GM20431 (cell line): Measurements from ENCODE around the gene HTRA2.

Experiments
- in situ Hi-C: fragments of 300-500 bp; cut with MseI, MboI; formaldehyde crosslinking; loops from one replicate; pipeline ENCODE4 v1.15.0; 2020; ENCODE audit warnings: low sequenced_read_pairs; ENCODE audit not compliant: unreplicated experiment

The HTRA2 gene

DNA sequence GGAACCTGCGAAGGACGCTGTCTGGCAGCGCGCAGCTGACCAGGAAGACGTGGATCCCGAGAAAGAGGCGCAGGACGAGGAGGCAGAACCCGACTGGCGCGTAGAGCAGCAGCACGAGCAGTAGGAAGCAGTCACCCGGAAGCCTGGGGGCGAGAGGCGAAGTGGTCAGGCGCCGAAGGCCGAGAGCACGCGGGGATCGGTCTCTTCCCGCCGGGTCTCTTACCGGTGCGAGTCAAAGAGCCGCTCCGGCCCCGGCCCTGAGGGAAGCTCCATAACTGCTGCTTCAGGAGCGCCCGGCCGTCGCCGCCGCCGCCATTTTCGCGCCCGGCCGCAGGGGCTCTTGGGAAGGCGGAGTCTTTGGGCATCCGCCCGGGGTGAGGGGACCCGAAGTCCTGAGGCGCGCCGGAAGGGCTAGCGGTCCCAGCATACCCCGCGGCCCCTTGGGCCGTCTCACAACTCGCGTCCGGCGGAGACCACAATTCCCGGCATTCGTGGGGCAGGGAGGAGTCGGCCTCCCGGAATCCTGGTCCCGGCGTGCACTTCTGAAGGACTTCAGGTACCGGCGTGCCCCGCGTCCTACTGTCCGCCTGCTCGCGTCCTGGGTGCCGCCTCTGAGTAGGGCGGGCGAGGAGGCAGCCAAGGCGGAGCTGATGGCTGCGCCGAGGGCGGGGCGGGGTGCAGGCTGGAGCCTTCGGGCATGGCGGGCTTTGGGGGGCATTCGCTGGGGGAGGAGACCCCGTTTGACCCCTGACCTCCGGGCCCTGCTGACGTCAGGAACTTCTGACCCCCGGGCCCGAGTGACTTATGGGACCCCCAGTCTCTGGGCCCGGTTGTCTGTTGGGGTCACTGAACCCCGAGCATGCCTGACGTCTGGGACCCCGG is at the start of gene HTRA2, which contains the start of gene AUP1:
TSS of gene HTRA2 (plus strand) at position 577 of the 882 bp plus-strand sequence. CDS start at position 651, 74 bp downstream.
TSS of gene AUP1 (minus strand) at position 350 of the 882 bp plus-strand sequence. CDS start at position 273, 77 bp downstream.
- in situ Hi-C loops, result no loop called here

DNA sequence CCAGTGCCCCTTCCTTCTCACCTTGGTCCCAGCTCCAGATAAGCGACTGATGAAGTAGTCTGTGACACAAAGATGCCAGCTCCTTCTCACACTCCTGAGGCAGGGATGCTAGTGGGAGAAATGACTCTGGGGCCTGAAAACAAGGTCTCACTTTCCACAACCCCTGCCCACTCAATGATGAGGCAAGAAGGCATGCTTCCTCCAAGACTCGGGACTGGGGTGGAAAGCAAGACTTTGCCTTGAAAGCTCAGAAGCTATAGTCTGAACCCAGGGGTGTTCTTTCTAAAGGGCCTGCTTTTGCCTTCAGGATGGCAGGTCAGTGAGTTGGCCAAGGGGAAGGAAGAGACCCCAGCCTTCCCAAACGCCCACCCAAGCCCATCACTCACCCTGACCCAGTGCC is 48.3 kb upstream of the HTRA2 start:
- in situ Hi-C loops, result loop anchor here (25.0 kb wide), 1 partner anchor 106 kb away; no protein-coding TSS in a partner anchor

DNA sequence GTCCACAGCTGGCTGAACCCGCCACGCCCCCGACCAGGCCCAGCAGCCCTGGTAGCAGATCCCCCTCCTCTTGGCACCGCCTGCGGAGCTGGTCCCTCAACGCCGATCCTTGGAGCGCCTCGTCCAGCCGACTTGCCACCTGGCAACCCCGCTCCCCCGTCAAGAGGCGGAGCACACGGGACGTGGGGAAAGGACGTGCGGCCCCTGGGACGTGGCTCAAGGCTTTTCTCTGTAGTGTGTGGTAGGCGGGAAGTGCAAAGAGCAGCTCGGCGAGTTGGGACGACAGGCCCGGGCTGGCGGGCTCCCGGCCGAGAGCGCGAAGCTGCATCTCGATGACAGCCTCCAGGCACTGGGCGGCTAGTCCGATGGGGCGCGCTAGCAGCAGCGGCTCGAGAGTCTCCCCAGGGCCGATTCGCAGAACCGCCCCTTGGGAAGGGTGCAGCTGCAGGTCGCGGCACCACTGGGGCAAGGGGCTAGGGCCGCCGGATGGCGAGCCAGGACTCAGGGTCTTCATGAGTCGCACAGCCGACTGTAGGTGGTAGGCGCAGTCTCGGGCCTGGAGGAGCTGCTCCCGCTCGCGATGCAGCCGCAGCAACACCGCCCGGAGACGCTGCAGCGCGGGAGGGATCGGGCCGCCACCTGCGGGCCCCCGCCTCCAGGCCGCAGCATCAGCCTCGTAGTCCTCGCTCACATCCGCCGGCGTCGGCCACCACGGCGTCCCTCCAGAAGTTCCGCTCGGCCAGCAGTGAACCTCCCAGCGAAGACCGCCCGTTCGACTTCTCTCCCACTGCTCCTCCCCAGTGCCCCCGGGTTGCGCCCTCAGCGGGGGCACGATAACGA is 47.6 kb upstream of the HTRA2 start:
- in situ Hi-C loops, result loop anchor here (25.0 kb wide), 1 partner anchor 105 kb away; no protein-coding TSS in a partner anchor

DNA sequence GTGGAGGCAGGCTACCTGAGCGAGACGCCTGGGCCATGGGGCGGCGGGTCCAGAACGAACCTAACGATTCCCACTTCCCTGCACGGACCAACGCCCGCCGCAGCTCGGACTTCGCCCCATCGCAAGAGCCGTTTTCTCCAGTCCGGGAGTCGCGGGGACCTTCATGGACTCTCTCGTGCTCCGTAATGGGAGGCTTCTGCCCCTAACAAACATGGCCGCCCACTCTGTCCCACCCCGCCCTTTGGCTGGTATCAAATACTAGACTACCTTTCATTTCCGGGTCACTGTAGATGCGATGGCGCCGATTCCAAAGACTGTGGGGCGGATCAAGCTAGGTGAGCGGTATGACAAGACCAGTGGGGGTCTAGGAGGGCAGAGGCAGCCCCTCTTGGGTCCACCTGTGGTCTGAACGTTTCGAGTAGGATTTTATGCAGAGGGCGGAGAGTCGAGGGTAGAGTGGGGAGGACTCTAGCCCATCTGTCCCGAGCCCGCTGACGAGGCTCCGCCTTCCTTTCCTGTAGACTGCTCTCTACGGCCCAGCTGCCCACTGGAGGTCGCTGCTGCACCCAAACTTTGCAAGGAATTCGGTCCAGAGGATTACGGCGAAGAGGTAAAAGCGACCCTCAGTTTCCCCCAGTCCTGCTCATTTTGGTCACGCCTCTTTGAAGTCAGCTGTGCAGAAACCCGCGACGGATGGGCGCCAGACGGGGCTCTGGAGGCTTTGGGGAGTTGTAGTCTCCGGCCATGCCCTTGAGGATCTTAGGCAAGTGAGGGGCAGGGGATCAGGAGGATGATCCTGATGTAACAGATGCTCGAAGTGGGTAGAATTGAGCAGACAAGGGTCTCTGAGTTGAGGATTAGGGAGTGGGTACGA is 46.7 kb upstream of the HTRA2 start, which contains the start of the genes CCDC142 and TTC31:
TSS of gene CCDC142 (minus strand) at position 198 of the 874 bp plus-strand sequence. CDS start at position 37, 161 bp downstream.
TSS of gene TTC31 (plus strand) at position 281 of the 874 bp plus-strand sequence. CDS start at position 296, 15 bp downstream.
- in situ Hi-C loops, result loop anchor here (25.0 kb wide), 1 partner anchor 104 kb away; no protein-coding TSS in a partner anchor

DNA sequence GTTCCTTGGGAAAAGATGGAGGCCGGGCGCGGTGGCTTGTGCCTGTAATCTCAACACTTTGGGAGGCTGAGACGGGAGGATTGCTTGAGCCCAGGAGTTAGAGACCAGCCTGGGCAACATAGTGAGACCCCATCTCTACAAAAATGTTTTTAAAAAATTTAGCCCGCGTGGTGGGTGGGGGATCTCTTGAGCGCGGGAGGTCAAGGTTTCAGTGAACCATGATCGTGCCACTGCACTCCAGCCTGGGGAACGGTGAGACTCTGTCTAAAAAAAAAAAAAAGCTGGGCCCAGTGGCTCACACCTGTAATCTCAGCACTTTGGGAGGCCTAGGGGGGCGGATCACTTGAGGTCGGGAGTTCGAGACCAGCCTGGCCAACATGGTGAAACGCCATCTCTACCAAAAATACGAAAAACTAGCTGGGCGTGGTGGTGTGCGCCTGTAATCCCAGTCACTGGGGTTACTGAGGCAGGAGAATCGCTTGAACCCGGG is 46.0 kb upstream of the HTRA2 start:
- in situ Hi-C loops, result loop anchor here (25.0 kb wide), 1 partner anchor 104 kb away; no protein-coding TSS in a partner anchor

DNA sequence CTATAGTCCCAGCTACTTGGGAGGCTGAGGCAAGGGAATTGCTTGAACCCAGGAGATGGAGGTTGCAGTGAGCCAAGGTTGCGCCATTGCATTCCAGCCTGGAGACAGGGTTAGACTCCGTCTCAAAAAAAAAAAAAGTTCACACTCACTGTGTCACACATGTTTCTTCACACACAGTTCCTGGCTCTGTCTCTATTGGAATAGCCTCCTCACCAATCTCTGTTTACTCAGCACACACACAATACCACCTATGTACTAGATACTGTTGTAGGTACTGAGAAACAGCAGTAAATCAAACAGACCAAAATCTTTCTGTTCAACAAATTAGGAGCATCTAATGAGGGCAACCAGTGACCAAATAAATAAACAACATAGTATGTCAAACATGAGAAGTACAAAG is 43.6 kb upstream of the HTRA2 start:
- in situ Hi-C loops, result loop anchor here (25.0 kb wide), 1 partner anchor 101 kb away; no protein-coding TSS in a partner anchor

DNA sequence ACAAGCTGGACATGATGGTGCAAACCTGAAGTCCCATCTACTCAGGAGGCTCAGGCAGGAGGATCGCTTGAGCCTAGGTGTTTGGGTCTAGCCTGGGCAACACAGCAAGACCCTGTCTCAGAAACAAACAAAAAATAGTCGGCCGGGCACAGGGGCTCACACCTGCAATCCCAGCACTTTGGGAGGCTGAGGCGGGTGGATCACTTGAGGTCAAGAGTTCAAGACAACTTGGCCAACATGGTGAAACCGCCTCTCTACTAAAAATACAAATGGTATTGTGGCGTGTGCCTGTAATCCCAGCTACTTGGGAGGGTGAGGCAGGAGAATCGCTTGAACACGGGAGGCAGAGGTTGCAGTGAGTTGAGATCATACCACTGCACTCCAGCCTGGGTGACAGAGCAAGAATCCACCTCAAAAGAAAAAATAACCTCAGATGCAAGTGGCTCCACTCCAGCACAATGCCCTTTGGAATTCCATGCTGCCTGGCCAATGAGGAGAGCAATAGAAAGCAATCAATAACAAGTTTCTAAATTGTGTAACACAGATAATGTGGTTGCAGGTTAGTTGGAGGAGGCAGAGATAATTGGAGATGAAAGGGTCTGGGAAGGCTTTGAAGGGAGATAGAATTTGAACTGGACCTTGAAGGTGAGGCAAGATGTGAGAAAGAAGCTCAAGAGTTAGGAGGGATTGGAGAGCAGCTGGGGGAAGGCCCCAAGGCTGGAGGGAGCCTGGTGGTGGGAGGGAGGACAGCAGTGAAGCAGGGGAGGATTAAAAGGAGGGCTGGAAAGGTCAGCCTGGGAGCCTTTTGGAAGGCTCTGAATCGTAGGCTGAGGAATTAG is 40.9 kb upstream of the HTRA2 start:
- in situ Hi-C loops, result loop anchor here (25.0 kb wide), 1 partner anchor 98 kb away; no protein-coding TSS in a partner anchor

DNA sequence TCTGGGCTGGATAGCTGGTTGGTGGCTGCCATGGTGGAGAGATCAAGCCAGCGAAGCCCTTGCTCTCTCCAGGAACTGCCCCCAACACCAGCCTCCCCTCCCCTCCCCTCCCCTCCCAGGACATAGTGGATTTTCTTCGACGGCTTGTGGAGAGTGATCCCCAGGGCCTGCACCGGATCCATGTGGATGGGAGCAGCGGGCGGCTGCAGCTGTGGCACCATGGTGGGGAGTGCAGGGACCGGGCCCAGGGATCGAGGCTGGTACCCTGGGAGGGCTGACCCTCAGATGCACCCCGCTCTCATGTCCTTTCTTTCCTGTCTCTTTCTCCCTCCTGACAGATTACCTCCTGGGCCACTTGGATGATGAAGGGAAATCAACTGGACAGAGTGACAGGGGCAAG is 39.8 kb upstream of the HTRA2 start:
- in situ Hi-C loops, result loop anchor here (25.0 kb wide), 1 partner anchor 97 kb away; no protein-coding TSS in a partner anchor

DNA sequence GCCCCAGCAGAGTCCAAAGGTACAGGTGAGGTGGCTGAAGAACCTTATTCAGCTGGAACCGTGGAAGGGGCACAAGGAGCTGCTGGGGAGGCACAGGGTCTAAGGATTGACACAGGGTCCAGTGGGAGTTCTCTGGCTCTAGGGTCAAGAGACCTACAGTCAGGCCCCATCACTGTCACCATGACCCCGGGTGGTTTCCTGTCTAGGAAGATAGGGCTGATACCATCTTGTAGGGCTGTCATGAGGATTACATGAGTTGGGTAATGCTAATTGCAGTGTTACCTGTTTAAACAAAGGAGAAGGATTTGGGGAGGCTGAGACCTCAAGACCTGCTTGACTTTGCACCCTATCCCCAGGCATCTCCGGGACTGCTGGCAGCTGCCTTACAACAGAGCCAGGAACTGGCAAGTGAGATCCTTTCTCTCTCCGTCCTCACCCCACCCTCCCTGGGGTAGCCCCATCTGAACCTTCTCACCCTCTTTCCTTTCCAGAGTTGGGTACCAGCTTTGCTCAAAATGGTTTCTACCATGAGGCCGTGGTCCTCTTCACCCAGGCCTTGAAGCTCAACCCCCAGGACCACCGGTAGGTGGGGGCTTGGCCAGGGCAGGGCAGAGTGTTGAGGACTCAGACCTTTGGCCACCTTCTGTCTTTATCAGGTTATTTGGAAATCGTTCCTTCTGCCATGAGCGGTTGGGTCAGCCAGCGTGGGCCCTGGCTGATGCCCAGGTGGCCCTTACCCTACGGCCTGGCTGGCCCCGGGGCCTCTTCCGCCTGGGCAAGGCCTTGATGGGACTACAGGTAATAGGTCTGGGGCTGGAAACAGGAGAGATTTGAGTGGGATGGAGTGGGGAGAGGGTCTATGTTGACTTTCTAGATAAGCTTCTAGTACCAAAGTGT is 37.8 kb upstream of the HTRA2 start:
- in situ Hi-C loops, result loop anchor here (25.0 kb wide), 1 partner anchor 95 kb away; no protein-coding TSS in a partner anchor

DNA sequence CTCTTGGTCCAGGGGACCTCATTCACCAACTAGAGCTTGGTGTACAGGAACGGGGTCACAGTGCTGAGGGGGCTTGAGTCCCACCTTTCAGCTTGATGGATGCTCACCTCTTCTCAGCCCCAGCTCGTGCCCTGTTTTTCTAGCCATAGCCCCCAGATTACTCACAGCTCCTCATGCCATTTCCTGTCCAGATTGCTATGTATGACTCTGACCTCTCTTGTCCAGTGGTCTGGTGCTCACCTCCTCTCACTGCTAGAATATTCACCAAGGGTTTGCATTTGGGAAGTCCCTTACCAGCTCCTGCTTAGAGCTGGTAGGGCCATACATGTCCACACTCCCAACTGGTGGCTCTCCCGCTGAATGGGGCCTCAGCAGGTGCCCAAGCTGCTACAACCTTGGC is 36.2 kb upstream of the HTRA2 start:
- in situ Hi-C loops, result loop anchor here (25.0 kb wide), 1 partner anchor 94 kb away; no protein-coding TSS in a partner anchor

DNA sequence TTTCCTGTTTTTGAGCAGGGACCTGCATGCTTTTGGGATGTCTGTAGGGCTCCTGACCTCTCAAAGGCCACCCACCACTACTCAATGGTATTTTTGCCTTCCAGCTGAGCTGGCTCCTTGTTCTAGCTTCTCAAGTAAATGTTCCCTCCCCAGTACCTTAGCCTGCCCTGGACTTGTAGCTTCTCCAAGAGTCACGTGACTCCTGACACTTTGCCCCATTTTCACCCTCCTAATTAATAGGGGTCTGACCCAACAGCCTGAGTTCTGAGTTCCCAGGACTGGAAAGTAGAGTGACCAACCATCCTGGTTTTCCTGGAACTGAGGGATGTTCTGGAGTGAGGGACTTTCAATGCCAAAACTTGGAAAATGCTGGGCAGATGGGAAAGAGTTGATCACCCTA is 34.3 kb upstream of the HTRA2 start:
- in situ Hi-C loops, result loop anchor here (25.0 kb wide), 1 partner anchor 92 kb away; no protein-coding TSS in a partner anchor

DNA sequence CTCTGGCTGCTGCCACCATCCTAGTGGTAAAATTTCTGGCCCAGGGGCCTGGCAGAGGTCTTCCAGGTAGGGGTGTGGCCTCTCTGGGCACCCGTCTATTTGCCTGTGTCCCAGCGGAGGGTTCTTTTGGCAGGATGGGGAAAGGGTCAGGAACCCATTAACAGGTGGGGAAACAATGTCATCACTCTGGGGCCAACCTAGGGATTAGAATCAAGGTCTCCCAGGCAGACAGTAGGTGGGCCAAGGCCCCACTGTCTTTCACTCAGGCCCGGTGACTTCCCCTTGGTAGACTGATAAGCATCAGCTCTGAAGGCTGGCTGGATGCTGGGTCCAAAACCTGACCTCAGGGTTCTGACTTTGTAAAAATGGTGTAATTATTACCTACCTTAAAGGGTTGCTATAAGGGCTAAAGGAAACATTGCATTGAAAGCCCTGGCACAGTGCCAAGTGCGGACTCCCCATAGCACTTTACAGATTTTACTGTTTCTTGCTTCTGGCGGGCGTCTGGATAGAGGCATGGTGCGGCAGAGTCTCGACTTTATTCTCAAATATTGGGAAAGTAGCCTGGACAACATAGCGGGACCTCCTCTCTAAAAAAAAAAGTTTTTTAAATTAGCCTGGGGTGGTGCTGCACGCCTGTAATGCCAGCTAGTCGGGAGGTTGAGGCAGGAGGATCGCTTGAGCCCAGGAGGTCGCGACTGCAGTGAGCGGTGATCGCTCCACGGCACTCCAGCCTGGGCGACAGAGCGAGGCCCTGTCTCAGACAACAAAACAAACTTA is 32.5 kb upstream of the HTRA2 start:
- in situ Hi-C loops, result loop anchor here (25.0 kb wide), 1 partner anchor 90 kb away; no protein-coding TSS in a partner anchor

DNA sequence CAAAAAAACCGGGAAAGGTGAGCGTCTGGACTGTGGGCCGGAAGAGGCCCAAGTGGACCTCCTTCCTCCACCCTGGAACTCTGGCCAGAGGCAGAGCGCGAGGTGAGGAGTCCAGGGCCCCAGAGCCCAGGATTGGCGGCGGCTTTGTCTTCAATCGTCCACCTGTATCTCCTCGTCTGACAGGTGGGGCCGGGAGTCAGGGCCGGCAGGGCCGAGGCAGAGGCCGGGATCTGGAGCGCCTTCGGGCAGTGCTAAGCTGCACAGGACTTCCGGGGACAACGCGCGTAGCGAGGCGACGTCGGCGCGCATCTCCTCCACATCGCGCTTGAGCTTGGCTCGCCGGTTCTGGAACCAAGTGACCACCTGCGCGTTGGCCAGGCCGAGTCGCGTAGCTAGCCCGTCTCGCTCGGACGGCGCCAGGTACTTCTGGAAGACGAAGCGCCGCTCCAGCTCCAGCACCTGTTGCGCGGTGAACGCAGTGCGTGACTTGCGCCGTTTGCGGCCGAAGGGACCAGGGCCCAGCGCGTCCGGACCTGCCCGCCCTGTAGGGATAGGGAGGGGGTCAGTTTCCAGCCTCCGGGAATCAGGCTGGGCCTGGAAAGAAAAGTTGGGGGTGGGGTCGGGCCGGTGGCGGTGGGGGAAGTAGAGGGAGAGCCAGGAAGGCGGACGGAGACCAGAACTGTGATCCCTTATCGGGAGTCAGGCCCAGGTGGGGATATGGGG is 31.8 kb upstream of the HTRA2 start:
- in situ Hi-C loops, result loop anchor here (25.0 kb wide), 1 partner anchor 89 kb away; no protein-coding TSS in a partner anchor

DNA sequence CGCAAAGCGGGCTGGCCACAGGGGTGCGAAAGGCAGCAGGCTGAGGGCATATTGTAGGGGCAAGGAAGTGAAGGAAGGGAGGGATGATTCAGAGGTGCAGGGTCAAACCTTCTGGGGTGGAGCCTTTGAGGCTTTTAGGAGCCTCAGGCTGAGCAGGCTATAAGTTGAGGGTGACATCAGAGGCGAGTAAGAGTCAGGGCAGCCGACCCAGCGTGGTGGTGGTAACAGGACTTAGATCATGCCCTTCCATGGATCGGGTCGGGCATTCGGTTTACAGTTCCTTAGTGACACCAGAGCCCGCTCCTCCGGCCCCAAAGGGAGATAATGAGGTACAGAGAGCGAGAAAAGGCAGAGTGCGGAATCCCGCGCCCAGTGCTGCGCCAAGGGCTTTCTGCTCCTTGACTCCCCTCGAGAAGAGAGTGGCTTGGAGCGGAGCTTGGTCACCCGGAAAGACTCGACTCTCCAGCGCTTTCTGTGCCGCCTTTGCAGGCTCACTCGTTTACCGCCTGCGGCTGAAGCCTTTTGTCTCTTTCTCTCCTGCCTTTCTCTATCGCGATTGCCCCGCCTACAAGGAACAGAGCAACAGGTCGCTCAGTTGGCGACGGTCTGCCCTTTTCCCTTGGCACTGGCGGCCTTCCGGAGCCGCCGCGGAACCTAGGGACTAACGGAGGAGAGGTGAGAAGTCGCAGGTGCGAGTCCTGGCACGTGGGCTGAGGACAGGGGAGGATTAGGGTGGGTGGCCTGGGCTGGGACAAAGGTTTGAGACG is 31.1 kb upstream of the HTRA2 start:
- in situ Hi-C loops, result loop anchor here (25.0 kb wide), 1 partner anchor 89 kb away; no protein-coding TSS in a partner anchor
